GM19438 (cell line): ENCODE data around the gene ESD.
"Not testable (repeated sequence)": the region's sequence is repeated elsewhere in the genome, so short reads cannot be mapped to it uniquely, and the experiment has no call there.

Experiments used
- ATAC-seq: cut with Tn5 transposase; IDR thresholded peaks from one replicate; pipeline ENCODE4 v1.9.1; 2021; ENCODE audit warnings: low read depth; ENCODE audit not compliant: unreplicated experiment

The ESD gene

GRCh38 chr13:46796129-46796514, 839 bp downstream of the ESD start:
- no peak for ATAC-seq

GRCh38 chr13:46795321-46795720, 1.6 kb downstream of the ESD start:
- ATAC-seq, result no peak

GRCh38 chr13:46783504-46783903, 13.5 kb downstream of the ESD start:
- ATAC-seq, result no peak

- ATAC-seq, result no peak
These were observed 14.3 kb downstream of the ESD start for GRCh38 chr13:46782691-46783090.

GRCh38 chr13:46782066-46782465, 14.9 kb downstream of the ESD start:
- no peak for ATAC-seq

DNA sequence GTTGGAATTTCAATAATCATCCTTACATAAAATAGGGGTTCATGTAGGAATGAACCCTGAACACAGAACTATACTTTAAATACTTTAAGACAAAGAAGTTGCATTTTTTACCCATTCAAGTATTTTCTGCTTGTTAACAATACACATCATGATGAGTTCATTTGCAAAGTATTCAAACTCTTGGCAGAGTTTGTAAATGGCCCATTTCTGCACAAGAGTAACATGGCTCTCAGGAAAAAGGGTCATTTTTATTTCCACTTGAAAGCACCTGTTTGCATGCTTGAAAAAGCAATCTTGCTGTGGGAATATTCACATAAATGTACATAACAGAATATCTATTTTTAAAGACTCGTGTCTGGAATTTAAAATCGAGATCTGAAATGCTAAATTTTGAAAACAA, 18.1 kb downstream of the ESD start:
- ATAC-seq, result no peak

GRCh38 chr13:46778095-46778494, 18.9 kb downstream of the ESD start:
- no peak for ATAC-seq

DNA sequence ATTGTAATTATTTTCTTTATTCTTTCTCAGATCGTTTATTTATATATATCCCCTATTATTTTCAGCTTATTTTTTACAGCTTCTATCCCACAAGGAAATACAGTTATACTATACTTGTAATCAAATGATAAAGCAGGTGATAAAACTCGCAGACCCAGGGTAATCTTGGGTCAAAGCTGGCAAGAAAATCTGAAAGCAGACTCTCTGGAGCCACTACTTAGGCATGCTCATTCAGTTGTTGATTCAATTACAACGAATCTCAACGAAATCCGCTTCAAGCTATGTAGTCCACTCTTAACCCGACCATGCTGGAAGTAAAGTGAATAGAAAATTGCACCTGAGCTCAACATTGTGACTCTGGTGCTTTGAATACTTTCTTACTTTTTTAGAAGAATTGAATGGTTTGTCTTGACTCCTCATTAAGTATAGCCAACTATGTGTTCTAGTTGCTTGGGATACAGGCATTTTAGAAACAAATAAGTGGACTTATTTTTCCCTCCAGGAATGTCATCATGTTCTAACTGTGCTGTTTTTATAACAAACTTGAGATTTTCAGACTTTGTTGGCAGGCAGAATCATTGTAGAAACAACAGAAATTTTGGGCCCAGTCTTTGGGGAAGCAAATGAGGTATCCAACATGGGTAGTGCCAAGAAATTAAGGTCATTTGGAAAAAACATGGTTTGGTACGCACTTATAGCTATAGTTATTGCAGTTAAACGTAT, 21.4 kb downstream of the ESD start:
- no peak for ATAC-seq

GRCh38 chr13:46773541-46773940, 23.4 kb downstream of the ESD start:
- ATAC-seq, result no peak

- no peak for ATAC-seq
These were observed 25.3 kb downstream of the ESD start for GRCh38 chr13:46771693-46772092.

DNA sequence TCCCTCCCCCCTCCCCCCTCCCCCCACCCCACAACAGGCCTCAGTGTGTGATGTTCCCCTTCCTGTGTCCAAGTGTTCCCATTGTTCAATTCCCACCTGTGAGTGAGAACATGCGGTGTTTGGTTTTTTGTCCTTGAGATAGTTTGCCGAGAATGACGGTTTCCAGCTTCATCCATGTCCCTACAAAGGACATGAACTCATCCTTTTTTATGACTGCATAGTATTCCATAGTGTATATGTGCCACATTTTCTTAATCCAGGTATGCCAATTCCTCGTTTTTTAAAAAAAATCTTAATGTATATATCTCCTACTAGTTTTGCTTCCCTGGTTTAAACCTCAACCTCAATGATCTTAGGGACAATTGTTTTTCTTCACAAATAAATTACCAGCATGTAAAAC, 27.0 kb downstream of the ESD start:
- ATAC-seq, result not testable (repeated sequence)

- ATAC-seq, result no peak
These were observed 35.1 kb downstream of the ESD start for GRCh38 chr13:46761866-46762265.

DNA sequence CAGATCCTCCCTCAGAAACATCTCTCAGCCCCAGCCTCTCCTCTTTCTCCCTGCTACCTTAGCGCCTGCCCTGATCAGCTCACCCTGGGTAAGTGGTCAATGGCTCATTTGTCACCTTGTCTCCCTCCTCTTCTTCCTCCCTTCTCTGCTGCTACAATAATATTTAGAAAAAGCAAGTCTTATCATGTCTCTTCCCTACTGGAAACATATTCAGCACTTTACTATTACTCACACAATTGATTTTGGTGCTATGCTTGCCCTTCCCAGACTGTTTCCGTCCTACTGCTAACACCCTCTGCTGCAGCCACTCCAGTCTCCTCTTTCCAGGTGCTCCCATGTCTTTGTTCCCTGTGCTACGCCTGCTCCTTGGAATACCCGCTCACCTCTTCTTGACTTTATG, 35.8 kb downstream of the ESD start:
- no peak for ATAC-seq

GRCh38 chr13:46759846-46760245, 37.1 kb downstream of the ESD start:
- no peak for ATAC-seq

GRCh38 chr13:46757640-46758039, 39.3 kb downstream of the ESD start:
- ATAC-seq, result no peak

- ATAC-seq, result no peak
These were observed 40.0 kb downstream of the ESD start for GRCh38 chr13:46756977-46757376.

- ATAC-seq, result not testable (repeated sequence)
These were observed 41.5 kb downstream of the ESD start for GRCh38 chr13:46755508-46755907.

- ATAC-seq, result no peak
These were observed 42.1 kb downstream of the ESD start for GRCh38 chr13:46754812-46755211.

GRCh38 chr13:46753917-46754316, 43.0 kb downstream of the ESD start:
- ATAC-seq, result no peak

GRCh38 chr13:46753137-46753536, 43.8 kb downstream of the ESD start:
- ATAC-seq, result no peak

GRCh38 chr13:46751811-46752635, 44.9 kb downstream of the ESD start:
- peak; percentile 69 for ATAC-seq

GRCh38 chr13:46749951-46750350, 47.0 kb downstream of the ESD start:
- no peak for ATAC-seq
